Fibroblast of mammary gland (primary cell): ENCODE measurements around the gene NTM.

Experiments used
- DNase-seq: peaks from one replicate; pipeline ENCODE4 v3.0.0-alpha.2; 2010; ENCODE audit warnings: low read depth
- H3K4me3 ChIP-seq: 2 replicates; pipeline ENCODE4 v1.5.1; 2011; ENCODE audit warnings: low read depth, mild to moderate bottlenecking, low read length, moderate library complexity; ENCODE audit not compliant: control insufficient read depth
- CTCF ChIP-seq: conservative IDR thresholded peaks from 2 replicates; pipeline ENCODE4 v1.5.1; 2011; ENCODE audit warnings: low read depth, low read length, inconsistent platforms; ENCODE audit not compliant: control insufficient read depth, insufficient read depth

The NTM gene

GRCh38 chr11:131543389-131544025, 173.1 kb downstream of the NTM start:
- TF ChIP-seq CTCF: no peak
- DNase-seq: no peak
- H3K4me3 ChIP-seq: no peak overlapping the region

- no peak for TF ChIP-seq CTCF
- DNase-seq: no peak
- H3K4me3 ChIP-seq: no peak overlapping the region
Measured at GRCh38 chr11:131544591-131544990, 174.2 kb downstream of the NTM start.

- TF ChIP-seq CTCF: no peak
- no peak overlapping the region for H3K4me3 ChIP-seq
- DNase-seq: no peak
Measured at GRCh38 chr11:131546218-131546895, 175.9 kb downstream of the NTM start.

- DNase-seq: no peak
- no peak for TF ChIP-seq CTCF
- no peak overlapping the region for H3K4me3 ChIP-seq
Measured at GRCh38 chr11:131549099-131549498, 178.7 kb downstream of the NTM start.

- DNase-seq: no peak
- H3K4me3 ChIP-seq: no peak overlapping the region
- TF ChIP-seq CTCF: no peak
Measured at GRCh38 chr11:131549770-131550169, 179.4 kb downstream of the NTM start.

- TF ChIP-seq CTCF: no peak
Measured at GRCh38 chr11:131560287-131560686, 189.9 kb downstream of the NTM start.

More at GRCh38 chr11:131560287-131560686, 189.9 kb downstream of the NTM start:
- no peak for DNase-seq
- no peak overlapping the region for H3K4me3 ChIP-seq
